OCI-LY7 (cell line): ENCODE measurements around the gene ULK3. TPM values are rescaled to one million over a fixed set of nuclear protein-coding genes. Genes with fewer than 3 reads are reported as not detected.

Experiments
- BruUV-seq: library from RNA; stranded (reverse); fragments of 400-500 nt; replicated peaks from 2 replicates; lab custom pipeline; 2021; lab: Mats Ljungman, UMichigan
- CTCF ChIA-PET: fragments of 300-600 bp; sonication (Branson Sonifier 250); formaldehyde crosslinking; loops from one replicate; lab custom pipeline; 2022; ENCODE audit warnings: antibody characterized with exemption; ENCODE audit not compliant: unreplicated experiment; lab: Charles Lee
- POLR2A ChIA-PET: fragments of 300-600 bp; sonication (Branson Sonifier 250); formaldehyde crosslinking; loops from one replicate; lab custom pipeline; 2022; ENCODE audit warnings: antibody characterized with exemption; lab: Charles Lee
- DNase-seq: peaks from one replicate; pipeline ENCODE4 v3.0.0-alpha.2; 2015; ENCODE audit warnings: low spot score
- H2AFZ ChIP-seq: fragments of 200-600 bp; sonication (generic), shearing (Covaris generic); 2 replicates; pipeline ENCODE4 v1.6.1; 2014; ENCODE audit warnings: mild to moderate bottlenecking, antibody characterized with exemption, low read length, moderate library complexity
- H3K27ac ChIP-seq: fragments of 200-600 bp; sonication (generic); 2 replicates; pipeline ENCODE4 v1.5.1; 2014; ENCODE audit warnings: mixed run types, low read depth, mild to moderate bottlenecking, moderate library complexity, low read length, inconsistent platforms; ENCODE audit not compliant: poor library complexity, severe bottlenecking
- H3K36me3 ChIP-seq: fragments of 200-600 bp; sonication (generic); 2 replicates; pipeline ENCODE4 v1.6.1; 2014; ENCODE audit warnings: mild to moderate bottlenecking, antibody characterized with exemption, low read length, moderate library complexity, mixed read lengths; ENCODE audit not compliant: insufficient read depth
- H3K4me1 ChIP-seq: fragments of 200-600 bp; sonication (generic); 2 replicates; pipeline ENCODE4 v1.5.1; 2014; ENCODE audit warnings: mild to moderate bottlenecking, low read length; ENCODE audit not compliant: insufficient read depth, poor library complexity, severe bottlenecking
- H3K4me2 ChIP-seq: fragments of 200-600 bp; sonication (generic); 2 replicates; pipeline ENCODE4 v1.6.1; 2014; ENCODE audit warnings: mild to moderate bottlenecking, low read length
- H3K4me3 ChIP-seq: fragments of 200-600 bp; sonication (generic); 2 replicates; pipeline ENCODE4 v1.5.1; 2014; ENCODE audit warnings: mild to moderate bottlenecking, low read depth, low read length; ENCODE audit not compliant: poor library complexity, severe bottlenecking
- H3K79me2 ChIP-seq: fragments of 200-600 bp; sonication (generic); 2 replicates; pipeline ENCODE4 v1.6.1; 2016; ENCODE audit warnings: low read depth, mild to moderate bottlenecking, low read length, moderate library complexity, mixed read lengths; ENCODE audit not compliant: insufficient read depth
- H3K9me2 ChIP-seq: fragments of 200-600 bp; sonication (generic); 2 replicates; pipeline ENCODE4 v1.6.1; 2016; ENCODE audit warnings: mild to moderate bottlenecking, low read length, mixed read lengths; ENCODE audit not compliant: insufficient read depth
- H3K9me3 ChIP-seq: fragments of 200-600 bp; sonication (generic); 2 replicates; pipeline ENCODE4 v1.6.1; 2014; ENCODE audit warnings: mild to moderate bottlenecking, mixed run types, low read length, mixed read lengths
- H4K20me1 ChIP-seq: fragments of 200-600 bp; sonication (generic); 2 replicates; pipeline ENCODE4 v1.6.1; 2014; ENCODE audit warnings: mild to moderate bottlenecking, antibody characterized with exemption, low read length, moderate library complexity, mixed read lengths; ENCODE audit not compliant: insufficient read depth
- EZH2phosphoT487 ChIP-seq: fragments of 200-600 bp; sonication (generic); IDR thresholded peaks from 2 replicates; pipeline ENCODE4 v1.6.1; 2018; ENCODE audit warnings: low read depth, borderline replicate concordance, mild to moderate bottlenecking, mixed run types, antibody characterized with exemption, low read length, moderate library complexity, mixed read lengths
- intact Hi-C: fragments of 100-400 bp; cut with micrococcal nuclease; formaldehyde crosslinking; loops from one replicate; pipeline ENCODE4 v1.10.0; 2022; ENCODE audit not compliant: unreplicated experiment
- total RNA-seq, 2 experiments: library from RNA; depleted of rRNA in 1 of 2; stranded (reverse); fragments of >200 nt in 1 of 2; shearing (Covaris generic) in 1 of 2; gene quantifications; 2 replicates each; pipeline ENCODE4 v1.2.3, GENCODE V29; 2014 to 2022
- TF ChIP-seq, protein P1 (sequence below): fragments of 200-600 bp; sonication (generic); conservative IDR thresholded peaks from 2 replicates; pipeline ENCODE4 v1.5.1; 2014; ENCODE audit warnings: mild to moderate bottlenecking, antibody characterized with exemption, low read length, moderate library complexity, mixed read lengths

Gene ULK3
- total RNA-seq, 2 experiments from 2014 or later = 31.7 to 46.4 TPM

- TF ChIP-seq EZH2phosphoT487 = no peak
- TF ChIP-seq, protein P1, sequence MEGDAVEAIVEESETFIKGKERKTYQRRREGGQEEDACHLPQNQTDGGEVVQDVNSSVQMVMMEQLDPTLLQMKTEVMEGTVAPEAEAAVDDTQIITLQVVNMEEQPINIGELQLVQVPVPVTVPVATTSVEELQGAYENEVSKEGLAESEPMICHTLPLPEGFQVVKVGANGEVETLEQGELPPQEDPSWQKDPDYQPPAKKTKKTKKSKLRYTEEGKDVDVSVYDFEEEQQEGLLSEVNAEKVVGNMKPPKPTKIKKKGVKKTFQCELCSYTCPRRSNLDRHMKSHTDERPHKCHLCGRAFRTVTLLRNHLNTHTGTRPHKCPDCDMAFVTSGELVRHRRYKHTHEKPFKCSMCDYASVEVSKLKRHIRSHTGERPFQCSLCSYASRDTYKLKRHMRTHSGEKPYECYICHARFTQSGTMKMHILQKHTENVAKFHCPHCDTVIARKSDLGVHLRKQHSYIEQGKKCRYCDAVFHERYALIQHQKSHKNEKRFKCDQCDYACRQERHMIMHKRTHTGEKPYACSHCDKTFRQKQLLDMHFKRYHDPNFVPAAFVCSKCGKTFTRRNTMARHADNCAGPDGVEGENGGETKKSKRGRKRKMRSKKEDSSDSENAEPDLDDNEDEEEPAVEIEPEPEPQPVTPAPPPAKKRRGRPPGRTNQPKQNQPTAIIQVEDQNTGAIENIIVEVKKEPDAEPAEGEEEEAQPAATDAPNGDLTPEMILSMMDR = 0 out of 2 replicates have a peak, but pooled peaks have one; percentile 55
- Histone ChIP-seq H2AFZ (peak overlapping the region; percentile 58), H3K4me2 (peak overlapping the region; percentile 66), H3K36me3 (peaks cover 16% of the 10 kb centered on the region), H3K4me3 (peak overlapping the region; percentile 73), H3K27ac (peak overlapping the region; percentile 47), H3K4me1 (peaks cover 35% of the 10 kb centered on the region), H3K9me3 (no peaks in the 10 kb centered on the region), H3K79me2 (no peaks in the 10 kb centered on the region), H4K20me1 (no peaks in the 10 kb centered on the region), H3K9me2 (no peaks in the 10 kb centered on the region)
- DNase-seq = no peak
- BruUV-seq = TSS peak; percentile 94
- intact Hi-C loops = loop anchor here (1.0 to 2.0 kb wide), 2 partner anchors 58 to 73 kb away; no protein-coding TSS in a partner anchor
- ChIA-PET POLR2A (interaction anchor here (0.6 to 1.3 kb wide), 3 partner anchors 15 to 72 kb away, joined by 3 to 5 read pairs (median 3); no protein-coding TSS in a partner anchor), CTCF (interaction anchor here (0.5 to 1.7 kb wide), 4 partner anchors 13 to 58 kb away, joined by 3 to 4 read pairs (median 4); no protein-coding TSS in a partner anchor)
These were observed 481 bp upstream of the ULK3 start for GRCh38 chr15:74843445-74843828.

DNA sequence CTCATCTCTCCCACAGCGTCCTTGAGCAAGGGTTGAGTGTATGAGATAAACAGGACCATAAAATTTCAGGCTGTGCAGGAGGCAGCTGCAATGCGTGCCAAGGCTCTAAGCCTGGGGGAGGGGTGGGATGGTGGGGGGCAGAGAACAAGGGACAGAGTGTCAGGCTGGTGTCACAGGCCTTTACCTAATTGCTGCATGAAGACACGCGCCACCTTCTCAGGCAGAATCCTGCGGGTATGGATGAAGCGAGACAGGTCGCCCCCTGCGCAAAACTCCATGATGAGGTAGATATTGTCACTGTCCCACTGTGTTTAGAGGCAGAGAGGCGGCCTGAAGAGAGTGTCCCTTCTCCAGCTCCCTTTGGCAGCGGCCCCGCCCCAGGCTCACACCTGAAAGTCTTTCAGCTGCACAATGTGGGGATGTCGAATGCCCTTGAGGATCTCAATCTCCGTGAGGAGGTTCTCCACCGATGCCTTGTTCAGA, 1.0 kb downstream of the ULK3 start:
- H2AFZ ChIP-seq = no peak overlapping the region
- no peaks in the 10 kb centered on the region for H4K20me1 ChIP-seq
- POLR2A ChIA-PET = no interaction called here
- no peaks in the 10 kb centered on the region for H3K9me2 ChIP-seq
- CTCF ChIA-PET = interaction anchor here (0.6 to 1.9 kb wide), 2 partner anchors 15 to 60 kb away, joined by 4 to 6 read pairs; no protein-coding TSS in a partner anchor
- no peak overlapping the region for H3K27ac ChIP-seq
- H3K9me3 ChIP-seq = no peaks in the 10 kb centered on the region
- peak overlapping the region; percentile 66 for H3K4me2 ChIP-seq
- TF ChIP-seq, protein P1 = no peak
- TF ChIP-seq EZH2phosphoT487 = no peak
- no peaks in the 10 kb centered on the region for H3K79me2 ChIP-seq
- peaks cover 5% of the 10 kb centered on the region; the same call in 1 of the 2 replicates for H3K36me3 ChIP-seq
- peak overlapping the region; percentile 73 for H3K4me3 ChIP-seq
- no peak for DNase-seq
- intact Hi-C loops = loop anchor here (1.0 to 2.0 kb wide), 2 partner anchors 71 to 108 kb away; no protein-coding TSS in a partner anchor
- H3K4me1 ChIP-seq = peaks cover 35% of the 10 kb centered on the region
- no TSS peak for BruUV-seq
